Glomerular visceral epithelial cell (primary cell): ENCODE results near the gene SHH.

Experiments used
- DNase-seq: peaks from one replicate; pipeline ENCODE4 v3.0.0-alpha.2; 2016; ENCODE audit errors: extremely low spot score

SHH gene

GRCh38 chr7:155792315-155792960 lies 19.8 kb downstream of the SHH start:
- DNase-seq = no peak

- DNase-seq = no peak
Observed at GRCh38 chr7:155791836-155792235, 20.4 kb downstream of the SHH start.

DNA sequence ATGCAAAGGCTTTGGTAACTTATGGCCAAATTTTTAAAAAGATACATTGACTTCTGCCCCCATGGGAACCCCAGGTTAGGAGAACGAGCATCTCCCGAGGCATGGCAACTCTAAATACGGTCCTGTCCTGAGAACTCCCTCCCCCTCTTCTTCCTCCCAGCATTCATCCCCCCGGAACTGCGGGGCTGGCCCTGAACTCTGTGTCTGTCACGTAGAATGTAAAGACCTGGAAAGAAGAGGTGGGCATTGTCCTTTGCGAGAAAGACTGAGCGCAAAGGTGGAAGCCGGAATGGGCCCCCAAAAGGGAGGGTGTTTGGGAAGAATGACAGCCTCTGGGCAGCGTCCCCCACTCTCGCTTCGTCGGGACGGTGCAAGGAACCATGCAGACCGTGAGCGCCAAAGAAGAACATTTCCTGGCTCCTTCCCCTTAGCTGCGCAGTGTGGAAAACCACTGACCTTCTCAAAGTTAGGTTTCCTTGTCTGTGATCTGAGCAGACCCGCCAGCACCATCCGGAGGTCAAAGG lies 21.0 kb downstream of the SHH start:
- DNase-seq = no peak

DNA sequence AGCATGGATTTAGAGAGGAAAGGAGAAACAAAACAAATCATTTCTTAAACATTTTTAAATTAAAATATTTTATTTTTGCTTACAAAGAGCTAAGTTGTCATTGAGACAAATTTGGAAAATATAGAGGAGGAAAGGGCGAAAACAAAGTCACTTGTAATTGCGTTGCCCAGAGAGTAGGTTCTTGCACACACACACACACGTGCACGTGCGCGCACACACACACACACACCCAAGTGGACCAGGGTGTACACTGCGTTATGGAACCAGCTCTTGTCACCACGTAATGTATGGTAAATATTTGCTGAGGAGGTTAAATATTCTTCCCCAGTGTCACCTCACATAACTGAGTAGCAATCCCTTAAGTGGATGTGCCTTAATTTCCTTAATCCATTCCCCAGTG lies 21.6 kb downstream of the SHH start:
- no peak for DNase-seq

GRCh38 chr7:155789001-155789725 lies 23.1 kb downstream of the SHH start:
- DNase-seq = no peak

GRCh38 chr7:155788616-155789000 lies 23.7 kb downstream of the SHH start:
- no peak for DNase-seq

DNA sequence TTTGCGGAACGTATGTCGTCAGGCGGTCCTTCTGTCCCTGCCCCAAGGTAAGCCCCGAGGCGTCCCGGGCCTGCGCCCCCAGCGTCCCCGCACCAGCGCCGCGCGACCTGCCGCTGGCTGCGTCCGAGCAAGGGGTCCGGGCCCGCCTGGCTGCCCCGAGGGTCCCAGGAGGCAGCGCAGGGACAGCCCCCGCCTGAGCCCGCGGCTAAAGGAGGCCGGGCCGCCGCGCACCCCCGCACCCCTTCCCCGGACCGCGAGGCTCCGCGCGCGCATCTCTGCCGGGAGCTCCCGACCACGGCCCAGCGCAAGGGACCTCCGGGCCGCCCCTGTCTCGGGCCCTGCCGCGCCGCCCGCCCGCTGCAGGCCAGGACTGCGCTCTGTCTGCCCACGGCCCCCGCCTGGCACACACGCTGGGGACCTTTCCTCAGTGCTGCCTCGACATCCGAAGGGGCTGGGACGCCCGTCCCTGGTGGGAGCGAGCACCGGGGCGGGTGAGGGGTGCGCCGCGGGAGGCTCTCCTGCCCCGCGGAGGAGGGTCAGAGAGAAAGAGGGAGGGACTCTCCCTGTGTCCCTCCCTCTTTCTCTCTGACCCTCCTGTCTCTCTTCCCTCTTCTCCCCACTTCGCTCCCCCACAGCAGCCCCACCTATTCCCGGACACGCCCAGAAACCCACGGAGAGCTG lies 25.0 kb downstream of the SHH start:
- no peak for DNase-seq

DNA sequence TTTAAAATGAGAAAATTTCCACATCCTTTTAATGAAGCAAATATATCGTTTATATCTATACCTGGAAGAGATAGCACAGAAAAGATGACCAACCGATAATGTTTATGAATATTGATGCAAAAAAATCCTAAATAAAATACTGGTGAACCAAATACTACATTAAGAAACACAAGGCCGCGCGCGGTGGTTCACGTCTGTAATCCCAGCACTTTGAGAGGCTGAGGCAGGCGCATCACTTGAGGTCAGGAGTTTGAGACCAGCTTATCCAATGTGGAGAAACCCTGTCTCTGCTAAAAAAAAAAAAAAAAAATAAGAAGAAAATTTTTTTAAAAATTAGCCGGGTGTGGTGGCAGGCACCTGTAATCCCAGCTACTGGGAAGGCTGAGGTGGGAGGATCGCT lies 25.8 kb downstream of the SHH start:
- no peak for DNase-seq

GRCh38 chr7:155785536-155785935 lies 26.7 kb downstream of the SHH start:
- DNase-seq = no peak

- no peak for DNase-seq
Observed at GRCh38 chr7:155782466-155782865, 29.8 kb downstream of the SHH start.

DNA sequence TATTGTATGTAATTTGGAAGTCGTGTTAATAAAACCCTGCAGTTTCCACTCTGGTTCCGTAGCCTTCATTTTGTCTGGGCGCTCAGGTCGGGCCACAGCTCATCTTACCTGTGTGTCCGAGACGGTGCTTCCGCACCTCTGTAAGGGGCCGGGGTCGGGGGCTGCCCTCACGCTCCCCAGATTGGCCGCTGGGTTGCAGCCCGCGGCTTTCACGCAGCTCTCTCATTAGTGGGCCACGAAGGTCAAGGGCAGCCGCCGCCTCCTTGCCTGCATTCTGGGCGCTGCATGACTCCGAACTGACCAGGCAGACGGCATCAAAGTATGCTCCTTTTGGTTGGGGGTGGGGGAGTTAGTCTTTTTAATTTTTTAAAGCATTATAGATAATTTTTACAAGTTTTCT lies 30.8 kb downstream of the SHH start:
- no peak for DNase-seq

- no peak for DNase-seq
Observed at GRCh38 chr7:155780884-155781283, 31.4 kb downstream of the SHH start.

DNA sequence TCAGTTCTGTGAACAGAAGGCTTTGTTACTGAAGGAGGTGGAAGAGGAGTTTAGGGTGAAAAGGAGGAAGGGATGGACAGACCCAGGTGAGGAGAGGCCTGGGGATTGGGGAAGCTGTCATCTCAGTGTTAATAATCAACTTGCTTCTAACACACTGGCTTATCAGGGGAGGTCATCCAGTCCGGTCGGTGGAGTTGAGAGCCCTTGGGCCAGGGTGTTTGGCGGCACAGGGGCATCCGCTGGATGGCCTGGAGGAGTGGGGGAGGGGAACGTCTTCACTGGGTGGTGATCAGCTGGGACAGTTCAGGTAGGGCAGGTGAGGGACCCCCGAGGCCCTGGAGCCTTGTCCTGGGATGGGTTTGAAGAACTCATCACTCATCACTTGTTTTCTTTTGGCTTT lies 33.9 kb downstream of the SHH start:
- no peak for DNase-seq

- no peak for DNase-seq
Observed at GRCh38 chr7:155776606-155777005, 35.7 kb downstream of the SHH start.

DNA sequence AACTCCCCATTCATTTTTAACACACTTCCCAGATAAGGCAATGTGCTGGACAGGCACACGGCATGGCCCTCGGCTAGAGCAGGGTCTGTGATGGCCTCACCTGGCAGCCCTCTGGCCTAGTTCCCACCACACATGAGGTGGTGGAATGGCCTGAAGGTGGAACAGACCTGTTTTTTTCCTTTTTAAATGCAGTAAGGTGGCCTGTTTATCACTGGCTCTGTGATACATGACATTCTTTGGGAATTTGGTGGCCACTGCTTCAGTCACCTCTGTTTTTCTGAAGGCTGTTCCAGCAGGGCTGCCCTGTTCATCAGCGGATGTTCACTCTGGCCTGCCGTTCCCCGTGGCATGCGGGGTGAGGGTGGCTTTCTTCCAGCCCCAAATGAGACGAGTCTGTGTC lies 36.6 kb downstream of the SHH start:
- DNase-seq = no peak

- no peak for DNase-seq
Observed at GRCh38 chr7:155774947-155775346, 37.3 kb downstream of the SHH start.

- DNase-seq = no peak
Observed at GRCh38 chr7:155773531-155773930, 38.7 kb downstream of the SHH start.

DNA sequence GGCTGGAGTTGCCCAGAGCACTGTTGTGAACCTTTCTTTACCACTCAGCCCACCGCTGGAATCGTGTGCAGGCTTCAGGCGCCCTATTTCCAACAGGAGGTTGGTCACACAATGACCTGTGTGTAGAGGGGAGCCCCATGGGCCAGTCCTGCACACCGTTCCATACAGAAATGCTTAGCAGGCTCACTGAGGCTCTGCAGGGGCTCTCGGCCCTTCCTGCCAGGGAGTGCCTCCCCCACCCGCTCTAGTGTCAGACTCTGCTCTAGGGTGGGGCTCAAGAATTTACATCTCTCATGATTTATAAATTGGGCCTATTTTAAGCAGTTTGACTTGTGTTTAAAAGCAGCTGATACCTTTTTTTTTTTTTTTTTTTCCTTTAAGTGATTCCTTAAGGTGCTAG lies 42.0 kb downstream of the SHH start:
- no peak for DNase-seq

GRCh38 chr7:155769701-155770100 lies 42.6 kb downstream of the SHH start:
- no peak for DNase-seq

DNA sequence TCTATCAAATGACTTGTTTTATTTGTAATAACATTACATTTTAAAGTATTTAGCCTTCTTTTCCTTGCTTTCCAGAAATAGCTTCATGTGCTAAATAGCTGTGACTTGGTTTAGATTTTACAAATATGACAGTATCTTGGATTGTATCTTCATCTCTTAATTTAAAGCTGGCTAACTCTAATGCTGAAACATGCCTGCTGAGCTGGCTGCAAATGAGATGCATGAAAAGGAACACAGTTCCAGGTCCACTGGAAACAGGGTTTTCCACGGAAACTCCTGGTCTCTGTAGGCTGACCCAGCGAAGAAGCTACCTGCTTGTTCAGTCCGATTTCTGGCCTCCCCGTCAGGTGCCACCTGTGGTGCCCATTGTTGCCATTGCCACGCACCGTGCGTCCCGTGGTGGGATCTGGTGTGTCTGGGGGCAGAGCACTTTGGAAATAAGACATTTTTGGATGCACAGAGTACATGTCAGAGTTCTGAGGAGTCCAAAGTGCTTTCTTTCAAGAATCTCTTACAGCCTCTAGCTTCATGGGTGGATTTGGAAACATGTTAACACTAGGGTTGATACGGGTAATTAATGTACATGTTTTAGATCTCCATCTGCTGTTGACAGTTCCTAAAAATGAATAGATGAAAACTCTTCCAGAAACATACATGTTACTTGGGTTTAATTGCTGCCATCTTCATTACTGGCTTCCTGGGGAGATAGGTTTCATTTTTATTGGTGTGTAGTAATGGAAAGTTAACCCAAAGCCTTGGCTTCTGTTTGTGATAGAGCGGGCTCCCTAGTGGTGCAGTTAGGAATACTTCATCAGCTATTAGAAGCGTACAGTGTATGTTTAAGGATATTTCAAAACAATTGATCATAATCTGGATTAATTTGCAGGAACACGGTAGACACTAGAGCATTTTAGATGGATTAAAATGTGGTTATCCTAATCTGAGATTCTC lies 45.0 kb downstream of the SHH start:
- DNase-seq = no peak

GRCh38 chr7:155766386-155766785 lies 45.9 kb downstream of the SHH start:
- no peak for DNase-seq

GRCh38 chr7:155765458-155765857 lies 46.8 kb downstream of the SHH start:
- no peak for DNase-seq
